ENCODE measurements around the gene TBC1D2B.

TBC1D2B gene

DNA sequence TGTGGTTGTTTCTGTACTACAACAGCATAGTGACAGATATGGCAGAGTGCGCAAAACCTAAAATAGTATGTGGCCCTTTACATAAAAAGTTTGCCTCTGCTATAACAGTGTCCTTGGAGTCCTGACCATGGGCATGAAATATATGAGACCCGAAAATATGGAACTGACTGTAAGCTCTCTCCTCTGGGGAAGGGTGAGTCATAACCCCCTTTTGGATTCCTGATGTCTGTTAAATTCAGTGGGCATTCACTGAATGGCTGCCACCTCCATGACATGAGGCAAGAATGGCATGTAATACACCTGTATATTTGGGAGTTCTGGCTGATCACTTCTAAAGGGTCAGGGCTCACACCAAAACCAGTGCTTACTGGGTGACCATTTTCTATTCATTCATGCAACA lies 6.1 kb downstream of the TBC1D2B start:
- DNase-seq, result no peak

- no peak for DNase-seq
Measured at GRCh38 chr15:78070049-78070700, 7.3 kb downstream of the TBC1D2B start.

GRCh38 chr15:78069462-78070029 lies 8.0 kb downstream of the TBC1D2B start:
- DNase-seq, result no peak

GRCh38 chr15:78069052-78069414 lies 8.5 kb downstream of the TBC1D2B start:
- no peak for DNase-seq

GRCh38 chr15:78067328-78068228 lies 9.9 kb downstream of the TBC1D2B start:
- no peak for DNase-seq

DNA sequence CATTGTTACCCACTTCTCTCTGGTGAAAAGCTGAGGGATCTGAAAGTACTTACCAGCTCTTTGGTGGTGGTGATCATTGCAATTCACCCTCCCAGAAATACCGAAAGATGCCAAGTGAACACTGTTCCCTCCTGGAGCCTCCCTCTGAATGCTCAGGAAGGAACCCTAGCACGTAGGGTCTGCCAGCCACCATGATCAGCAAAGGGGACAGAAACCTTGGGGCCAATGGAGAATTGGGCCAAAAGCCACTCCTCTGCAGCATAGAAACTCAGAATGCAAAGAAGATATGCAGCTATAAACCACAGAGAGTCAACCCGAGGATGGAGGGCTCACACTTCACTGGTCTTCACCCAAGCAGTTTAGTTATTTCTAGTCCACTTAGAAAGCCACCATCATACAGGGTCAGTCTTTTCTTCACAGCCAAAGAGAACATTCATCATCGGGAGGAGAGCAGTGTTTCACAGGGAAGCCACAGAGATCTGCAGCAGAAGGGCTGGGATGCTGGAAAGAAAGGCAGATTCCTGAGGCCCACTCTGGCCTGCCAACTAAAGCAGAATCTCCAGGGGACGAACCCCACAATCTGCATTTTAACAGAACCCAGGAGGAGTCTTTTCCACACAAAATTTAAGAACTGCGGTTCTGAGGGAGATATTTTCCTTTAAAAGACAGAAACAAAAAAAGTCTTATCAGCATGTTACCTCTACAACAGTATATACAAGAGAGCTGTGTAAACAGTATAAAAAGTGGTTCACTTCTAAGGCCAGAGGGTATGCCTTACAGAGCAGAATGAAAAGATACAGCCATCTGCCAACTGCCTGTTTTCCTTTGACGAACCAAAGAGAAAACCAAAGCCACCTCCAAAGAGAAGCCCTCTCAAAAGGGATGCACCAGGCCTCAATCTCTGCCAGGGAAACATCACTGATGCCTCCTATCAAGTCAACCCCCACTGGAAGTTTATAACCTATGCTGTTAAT lies 11.3 kb downstream of the TBC1D2B start:
- DNase-seq, result no peak

GRCh38 chr15:78065284-78065872 lies 12.1 kb downstream of the TBC1D2B start:
- DNase-seq, result no peak

- no peak for DNase-seq
Measured at GRCh38 chr15:78064544-78064943, 13.0 kb downstream of the TBC1D2B start.

DNA sequence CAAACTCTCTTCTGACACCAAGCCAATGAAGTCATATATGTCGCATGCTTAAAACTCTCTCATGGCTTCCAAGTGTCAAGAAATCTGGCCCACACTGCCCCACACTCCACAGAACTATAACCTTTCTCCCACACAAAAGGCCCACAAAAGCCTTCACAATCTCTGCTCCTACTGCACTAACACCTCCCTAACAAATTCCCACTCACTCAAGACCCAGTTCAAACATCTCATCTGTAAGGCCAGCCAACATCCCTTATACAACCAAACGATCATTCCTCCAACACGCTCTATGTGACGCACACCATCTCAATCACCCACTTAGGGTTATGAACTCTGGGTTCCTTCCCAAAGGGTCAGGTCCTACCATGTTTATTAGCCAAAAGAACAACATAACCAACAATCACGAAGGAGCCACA lies 13.5 kb downstream of the TBC1D2B start:
- no peak for DNase-seq

DNA sequence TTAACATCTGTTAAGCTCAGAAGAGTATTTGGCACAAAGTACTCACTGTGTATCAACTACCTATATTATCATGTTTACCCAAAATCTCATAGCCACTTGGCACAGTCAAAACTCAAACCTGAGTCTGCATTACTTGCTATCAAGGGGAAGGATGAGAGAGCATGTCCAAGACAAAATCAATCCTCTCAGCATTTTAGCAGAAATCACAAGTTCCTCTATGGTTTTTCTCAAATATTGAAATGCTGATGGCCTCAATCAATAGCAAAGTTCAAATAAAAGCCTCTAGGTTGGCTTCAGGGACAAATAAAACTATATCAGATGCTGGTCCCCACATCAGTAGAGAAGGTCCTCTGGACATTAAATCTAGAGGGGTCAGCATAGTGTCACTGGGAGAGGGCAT lies 14.3 kb downstream of the TBC1D2B start:
- no peak for DNase-seq

DNA sequence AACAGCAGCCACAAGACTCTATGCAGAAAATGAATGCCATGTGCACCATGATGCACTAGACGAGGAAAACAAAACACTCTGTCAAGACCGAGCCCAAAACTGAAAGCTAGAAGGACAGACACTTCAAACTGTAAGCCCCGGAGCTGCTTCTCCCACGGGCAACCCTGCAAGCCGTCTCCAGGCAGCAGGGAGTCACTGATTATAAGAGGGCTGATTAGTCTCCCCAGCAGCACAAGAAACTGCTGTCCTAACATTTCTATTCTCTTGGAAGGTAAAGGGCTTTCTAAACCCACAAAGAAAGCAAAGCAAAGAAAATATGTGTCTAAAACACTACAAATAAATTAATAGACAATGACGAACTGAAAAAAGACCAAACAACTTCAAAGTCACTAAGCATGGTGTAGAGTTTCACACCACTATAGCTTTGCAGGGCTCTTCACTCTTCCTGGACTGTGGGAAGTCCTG lies 15.5 kb downstream of the TBC1D2B start:
- DNase-seq, result no peak

- DNase-seq, result no peak
Measured at GRCh38 chr15:78060232-78060631, 17.3 kb downstream of the TBC1D2B start.

DNA sequence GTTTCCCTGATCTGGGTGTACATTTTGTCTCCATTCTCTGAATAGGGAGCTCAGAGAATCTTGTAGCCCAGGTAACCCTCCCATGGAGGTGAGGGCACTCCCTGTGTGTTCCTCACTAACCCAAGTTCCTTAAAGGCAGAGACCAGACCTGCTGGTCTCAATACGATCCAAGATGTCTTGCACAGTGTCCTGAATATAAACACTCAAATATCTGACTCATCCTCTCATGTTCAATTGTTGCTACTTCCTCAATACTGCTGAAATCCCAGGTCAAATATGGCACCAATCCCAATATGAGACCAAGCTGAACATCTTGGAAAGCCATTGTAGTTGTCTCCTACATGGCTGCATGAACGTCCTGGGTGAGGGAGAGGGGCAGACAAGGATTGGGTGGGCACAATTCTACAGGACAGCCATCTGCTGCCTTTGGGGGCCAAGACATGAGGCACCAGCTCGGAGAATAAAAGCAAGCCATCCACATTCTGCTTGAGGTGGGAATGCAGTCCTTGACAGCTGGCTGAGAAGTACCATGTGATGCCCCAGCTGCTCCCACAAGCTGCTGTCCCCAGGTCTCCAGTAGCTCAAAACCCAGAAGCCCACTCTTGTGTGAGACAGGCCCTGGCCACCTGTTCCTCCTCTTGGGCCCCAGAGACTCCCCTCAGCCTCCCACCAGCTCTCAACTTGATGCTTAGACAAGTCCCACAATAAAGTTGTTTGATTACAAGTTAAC lies 18.2 kb downstream of the TBC1D2B start:
- DNase-seq, result no peak

- DNase-seq, result no peak
Measured at GRCh38 chr15:78058401-78058935, 19.0 kb downstream of the TBC1D2B start.

GRCh38 chr15:78057803-78058202 lies 19.7 kb downstream of the TBC1D2B start:
- DNase-seq, result no peak

GRCh38 chr15:78056714-78057269 lies 20.7 kb downstream of the TBC1D2B start:
- DNase-seq, result no peak

- no peak for DNase-seq
Measured at GRCh38 chr15:78055919-78056713, 21.4 kb downstream of the TBC1D2B start.

DNA sequence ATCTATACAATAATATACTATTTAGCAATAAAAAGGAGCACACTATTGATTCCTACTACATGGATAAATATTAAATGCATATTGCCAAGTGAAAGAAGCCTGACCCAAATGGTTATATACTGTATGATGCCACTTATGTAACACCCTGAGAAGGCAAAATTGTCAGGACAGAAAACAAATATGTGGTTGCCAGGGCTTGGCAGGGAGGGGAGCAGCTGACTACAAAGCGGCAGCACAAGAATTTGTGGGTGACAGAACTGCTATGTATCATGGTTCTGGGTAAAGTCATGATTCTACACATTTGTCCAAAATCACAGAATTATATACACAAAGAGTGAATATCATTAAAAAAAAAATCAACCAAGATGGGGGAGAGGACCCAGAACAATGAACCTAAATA lies 22.5 kb downstream of the TBC1D2B start:
- DNase-seq, result no peak

- DNase-seq, result no peak
Measured at GRCh38 chr15:78054518-78054917, 23.0 kb downstream of the TBC1D2B start.

- DNase-seq, result no peak
Measured at GRCh38 chr15:78052545-78052944, 25.0 kb downstream of the TBC1D2B start.

Measured in NCI-H748 treated with DMSO at 0.1 percent for 48 hours (cell line).